GM18505 (cell line): ENCODE data around the gene RAB11FIP3.

Experiments
- ATAC-seq: cut with Tn5 transposase; IDR thresholded peaks from one replicate; pipeline ENCODE4 v1.9.1; 2021; ENCODE audit not compliant: unreplicated experiment
- POLR2A ChIP-seq: IDR thresholded peaks from 4 replicates; pipeline ENCODE4 v1.6.1; 2011; ENCODE audit warnings: borderline replicate concordance; ENCODE audit not compliant: insufficient read depth, insufficient read length; ENCODE audit errors: extremely low read depth

RAB11FIP3 gene

DNA sequence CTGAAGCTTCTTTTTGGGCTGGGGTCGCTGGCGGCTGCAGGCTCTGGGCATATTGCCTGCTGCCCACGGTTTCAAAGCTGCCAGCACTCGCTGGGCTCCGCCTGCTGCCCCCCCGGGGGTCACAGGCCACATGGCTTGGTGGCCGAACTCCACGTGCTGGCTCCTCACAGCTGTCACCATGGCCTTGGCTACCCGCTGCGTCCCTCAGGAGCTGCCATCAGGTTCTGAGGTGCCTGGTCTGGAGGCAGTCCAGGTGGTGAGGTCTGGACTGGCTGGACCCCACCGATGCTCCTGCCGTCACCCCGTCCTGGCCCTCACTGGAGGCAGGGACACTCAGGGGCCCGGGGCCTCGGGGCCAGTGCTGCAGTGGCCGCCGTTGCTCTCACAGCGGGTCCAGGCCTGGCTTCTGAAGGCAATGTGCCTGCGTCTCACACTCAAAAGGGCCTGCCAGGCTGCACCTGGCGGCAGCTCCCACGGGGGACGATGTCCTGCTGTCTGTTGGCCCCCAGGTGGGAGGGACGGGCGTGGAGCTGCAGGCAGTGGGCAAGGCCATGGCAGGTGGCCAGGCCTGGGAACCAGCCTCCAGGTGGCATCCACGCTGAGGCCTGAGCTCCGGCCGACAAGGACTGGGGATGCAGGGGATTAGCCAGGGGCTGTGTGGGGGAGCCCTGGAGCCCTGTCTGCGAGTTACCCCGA, 115.3 kb downstream of the RAB11FIP3 start:
- TF ChIP-seq POLR2A, result no peak
- no peak for ATAC-seq

- TF ChIP-seq POLR2A, result no peak
- ATAC-seq, result no peak
Measured at GRCh38 chr16:543301-544164, 118.1 kb downstream of the RAB11FIP3 start.

GRCh38 chr16:544517-544916, 119.1 kb downstream of the RAB11FIP3 start:
- no peak for TF ChIP-seq POLR2A
- ATAC-seq, result no peak

DNA sequence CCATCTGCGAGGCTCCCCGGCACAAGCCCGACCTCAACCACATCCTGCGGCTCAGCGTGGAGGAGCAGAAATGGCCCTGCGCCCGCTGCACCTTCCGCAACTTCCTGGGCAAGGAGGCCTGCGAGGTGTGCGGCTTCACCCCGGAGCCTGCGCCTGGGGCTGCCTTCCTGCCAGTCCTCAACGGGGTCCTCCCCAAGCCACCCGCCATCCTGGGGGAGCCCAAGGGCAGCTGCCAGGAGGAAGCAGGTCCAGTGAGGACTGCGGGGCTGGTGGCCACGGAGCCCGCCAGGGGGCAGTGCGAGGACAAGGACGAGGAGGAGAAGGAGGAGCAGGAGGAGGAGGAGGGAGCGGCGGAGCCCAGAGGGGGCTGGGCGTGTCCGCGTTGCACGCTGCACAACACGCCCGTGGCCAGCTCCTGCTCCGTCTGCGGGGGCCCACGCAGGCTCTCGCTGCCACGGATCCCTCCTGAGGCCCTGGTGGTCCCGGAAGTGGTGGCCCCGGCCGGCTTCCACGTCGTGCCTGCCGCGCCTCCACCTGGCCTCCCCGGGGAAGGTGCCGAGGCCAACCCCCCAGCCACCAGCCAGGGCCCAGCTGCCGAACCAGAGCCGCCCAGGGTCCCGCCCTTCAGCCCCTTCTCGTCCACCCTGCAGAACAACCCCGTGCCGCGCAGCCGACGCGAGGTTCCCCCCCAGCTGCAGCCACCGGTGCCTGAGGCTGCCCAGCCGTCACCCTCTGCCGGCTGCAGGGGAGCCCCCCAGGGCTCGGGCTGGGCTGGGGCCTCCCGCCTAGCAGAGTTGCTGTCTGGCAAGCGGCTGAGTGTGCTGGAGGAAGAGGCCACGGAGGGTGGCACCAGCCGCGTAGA, 121.7 kb downstream of the RAB11FIP3 start:
- no peak for TF ChIP-seq POLR2A
- no peak for ATAC-seq

- TF ChIP-seq POLR2A, result no peak
- ATAC-seq, result no peak
Measured at GRCh38 chr16:548586-548985, 123.1 kb downstream of the RAB11FIP3 start.

DNA sequence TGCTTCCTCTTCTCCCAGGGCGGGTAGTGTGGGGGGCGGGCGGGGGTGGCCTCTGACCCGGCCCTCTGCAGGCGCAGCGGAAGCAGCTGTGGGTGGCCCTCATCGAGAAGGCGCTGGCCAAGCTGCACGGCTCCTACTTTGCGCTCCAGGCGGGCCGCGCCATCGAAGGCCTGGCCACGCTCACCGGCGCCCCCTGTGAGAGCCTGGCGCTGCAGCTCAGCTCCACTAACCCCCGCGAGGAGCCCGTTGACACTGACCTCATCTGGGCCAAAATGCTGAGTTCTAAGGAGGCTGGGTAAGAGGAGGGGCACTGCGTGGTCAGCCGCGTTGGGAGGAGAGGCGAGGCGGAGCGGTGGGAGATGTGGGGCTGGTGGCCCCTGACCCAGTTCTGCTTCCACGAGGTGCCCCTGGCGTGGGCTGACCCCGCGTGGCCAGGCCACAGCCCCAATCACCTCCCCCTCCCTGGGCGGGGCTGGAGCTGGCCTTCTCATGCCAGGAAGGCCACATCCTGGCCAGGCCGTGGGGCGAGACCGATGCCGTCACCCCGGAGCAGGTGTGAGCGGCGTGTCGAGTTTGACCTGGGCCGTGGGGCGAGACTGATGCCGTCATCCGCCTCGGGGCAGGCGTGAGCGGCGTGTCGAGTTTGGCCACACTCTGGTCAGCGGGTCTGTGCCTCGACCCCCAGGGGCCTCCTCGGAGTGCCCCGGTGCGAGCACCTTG, 124.3 kb downstream of the RAB11FIP3 start:
- no peak for TF ChIP-seq POLR2A
- ATAC-seq, result no peak

GRCh38 chr16:551210-551609, 125.8 kb downstream of the RAB11FIP3 start:
- no peak for ATAC-seq
- TF ChIP-seq POLR2A, result no peak

GRCh38 chr16:552171-552570, 126.7 kb downstream of the RAB11FIP3 start:
- TF ChIP-seq POLR2A, result no peak
- ATAC-seq, result no peak

- no peak for ATAC-seq
- TF ChIP-seq POLR2A, result no peak
Measured at GRCh38 chr16:553601-554296, 128.3 kb downstream of the RAB11FIP3 start.

GRCh38 chr16:554297-554621, 128.8 kb downstream of the RAB11FIP3 start:
- no peak for TF ChIP-seq POLR2A
- ATAC-seq, result no peak

GRCh38 chr16:554640-555365, 129.4 kb downstream of the RAB11FIP3 start:
- TF ChIP-seq POLR2A, result no peak
- no peak for ATAC-seq

- no peak for ATAC-seq
- no peak for TF ChIP-seq POLR2A
Measured at GRCh38 chr16:555528-556473, 130.4 kb downstream of the RAB11FIP3 start.
